Stimulated activated CD8-positive, alpha-beta memory T cell treated with anti-CD3 and anti-CD28 coated beads, Interleukin-15, amount 100 ng/mL, for 1 hour (primary cell): Measurements from ENCODE around the gene RMRP.

Experiments used
- DNase-seq: peaks from one replicate; pipeline ENCODE4 v3.0.0-alpha.2; 2020; ENCODE audit warnings: low read depth

The RMRP gene

GRCh38 chr9:35609820-35610163 is 48.0 kb downstream of the RMRP start:
- no peak for DNase-seq

GRCh38 chr9:35609001-35609819 is 48.6 kb downstream of the RMRP start:
- DNase-seq, result no peak

- DNase-seq, result no peak
Observed at GRCh38 chr9:35608221-35608620, 49.6 kb downstream of the RMRP start.
